Measurements from ENCODE around the gene HS6ST2.

DNA sequence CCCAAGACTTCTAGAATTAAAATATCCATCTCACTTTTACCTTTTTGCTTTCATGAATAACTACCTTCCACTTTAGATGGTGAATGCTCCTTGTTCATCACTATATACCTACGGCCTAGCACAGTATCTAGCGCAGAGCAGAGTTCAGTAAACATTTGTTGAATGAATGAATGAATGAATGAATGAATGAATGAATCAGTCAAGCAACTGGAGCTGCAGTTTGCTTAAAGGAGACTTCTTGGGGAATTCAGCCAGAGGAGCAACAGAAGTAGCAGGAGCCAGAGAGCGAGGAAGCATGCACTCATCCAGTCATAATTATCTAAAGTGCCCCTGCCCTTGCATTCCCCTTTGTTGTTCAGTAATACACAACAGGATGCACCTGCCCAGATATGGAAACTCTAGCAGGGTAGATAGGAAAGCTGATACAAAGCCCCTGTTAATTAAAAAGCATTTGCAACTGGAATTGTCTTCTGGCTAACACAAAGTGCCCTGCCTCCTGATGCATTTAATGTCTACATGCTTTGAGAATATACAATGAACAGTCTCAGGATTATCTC lies 366.6 kb downstream of the HS6ST2 start:
- TF ChIP-seq, protein P1, sequence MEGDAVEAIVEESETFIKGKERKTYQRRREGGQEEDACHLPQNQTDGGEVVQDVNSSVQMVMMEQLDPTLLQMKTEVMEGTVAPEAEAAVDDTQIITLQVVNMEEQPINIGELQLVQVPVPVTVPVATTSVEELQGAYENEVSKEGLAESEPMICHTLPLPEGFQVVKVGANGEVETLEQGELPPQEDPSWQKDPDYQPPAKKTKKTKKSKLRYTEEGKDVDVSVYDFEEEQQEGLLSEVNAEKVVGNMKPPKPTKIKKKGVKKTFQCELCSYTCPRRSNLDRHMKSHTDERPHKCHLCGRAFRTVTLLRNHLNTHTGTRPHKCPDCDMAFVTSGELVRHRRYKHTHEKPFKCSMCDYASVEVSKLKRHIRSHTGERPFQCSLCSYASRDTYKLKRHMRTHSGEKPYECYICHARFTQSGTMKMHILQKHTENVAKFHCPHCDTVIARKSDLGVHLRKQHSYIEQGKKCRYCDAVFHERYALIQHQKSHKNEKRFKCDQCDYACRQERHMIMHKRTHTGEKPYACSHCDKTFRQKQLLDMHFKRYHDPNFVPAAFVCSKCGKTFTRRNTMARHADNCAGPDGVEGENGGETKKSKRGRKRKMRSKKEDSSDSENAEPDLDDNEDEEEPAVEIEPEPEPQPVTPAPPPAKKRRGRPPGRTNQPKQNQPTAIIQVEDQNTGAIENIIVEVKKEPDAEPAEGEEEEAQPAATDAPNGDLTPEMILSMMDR (IDR thresholded peaks at IDR 0.05) = no peak
- no peak for TF ChIP-seq POLR2A (IDR thresholded peaks at IDR 0.05)
